Ovary (tissue), 3 donors: ENCODE data around the gene DYNAP.

Experiments used
- CTCF ChIP-seq, 3 donors: fragments of 450-650 bp in 2 of 3; fragments of 200-600 bp in 1 of 3; IDR thresholded peaks; one replicate each; pipeline versions ENCODE4 v1.5.1 to v1.8.0; 2016 to 2022; ENCODE audit warnings: antibody characterized with exemption in 3 of 3, mild to moderate bottlenecking in 1 of 3
- EP300 ChIP-seq: sonication (generic); formaldehyde crosslinking; IDR thresholded peaks from one replicate; pipeline ENCODE4 v1.6.1; 2017; ENCODE audit warnings: antibody characterized with exemption
- POLR2A ChIP-seq: fragments of 450-650 bp; IDR thresholded peaks from one replicate; pipeline ENCODE4 v1.6.1; 2017; ENCODE audit warnings: antibody characterized with exemption, mild to moderate bottlenecking, moderate library complexity
- donor health status: DM: no; HTN: no; CAD: no.

GRCh38 chr18:54561706-54562267 lies 29.3 kb upstream of the DYNAP start:
- TF ChIP-seq CTCF (IDR thresholded peaks at IDR 0.05) (no peak), POLR2A (no peak), EP300 (no peak)
